Measurements from ENCODE around the gene MAD1L1.

DNA sequence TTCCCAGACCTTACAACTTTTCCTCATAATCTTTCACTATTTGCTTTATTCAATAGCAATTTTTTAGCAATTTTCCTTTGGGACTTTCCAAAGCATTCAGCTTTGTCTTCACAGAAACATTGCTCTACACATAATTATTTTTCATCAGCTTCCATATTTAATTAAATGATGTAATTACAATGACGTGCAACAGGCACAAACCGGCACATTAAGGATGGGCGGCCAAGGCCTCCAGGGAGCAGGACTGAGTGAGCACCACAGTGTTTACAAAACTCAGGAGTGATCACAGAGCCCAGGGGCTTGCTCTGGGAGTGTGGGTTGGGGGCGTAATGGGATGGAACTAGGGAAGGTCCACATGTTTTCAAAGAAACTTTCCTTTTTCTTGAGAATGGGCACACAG lies 69.8 kb downstream of the MAD1L1 start:
- TF ChIP-seq SIN3A (IDR thresholded peaks at IDR 0.05; ENCODE audit: low read depth) (no peak), JUND (IDR thresholded peaks at IDR 0.05) (no peak), CTCF (IDR thresholded peaks at IDR 0.05 in 2 of 3, conservative IDR thresholded peaks at IDR 0.05 in 1 of 3; ENCODE audit: borderline replicate concordance in 1 of 3, insufficient read depth in 1 of 3, low read depth in 2 of 3, low read length in 2 of 3) (no peak), TCF7L2 (IDR thresholded peaks at IDR 0.05; ENCODE audit: borderline replicate concordance, extremely low read depth, insufficient read depth, insufficient read length) (no peak), EZH2phosphoT487 (IDR thresholded peaks at IDR 0.05; ENCODE audit: borderline replicate concordance) (no peak), POLR2A (IDR thresholded peaks at IDR 0.05; ENCODE audit: borderline replicate concordance, extremely low read depth, insufficient read depth, insufficient read length) (no peak), CEBPB (IDR thresholded peaks at IDR 0.05; ENCODE audit: low read depth) (no peak), MAX (IDR thresholded peaks at IDR 0.05) (no peak)
